Frontal cortex (tissue), 4 donors: Measurements from ENCODE around the gene SMDT1. TPM values are rescaled to one million over a fixed set of nuclear protein-coding genes. Genes with fewer than 3 reads are reported as not detected.
"Not testable (repeated sequence)": the region's sequence is repeated elsewhere in the genome, so short reads cannot be mapped to it uniquely, and the experiment has no call there.

ENCODE experiments used
- DNase-seq, 2 donors: peaks; one replicate each; pipeline ENCODE4 v3.0.0; 2012; ENCODE audit warnings: low spot score in 2 of 2
- FAIRE-seq: peaks from 2 replicates; lab custom pipeline; 2012; peaks lifted over from hg19 to GRCh38; lab: Jason Lieb, UNC
- total RNA-seq: library from RNA; depleted of rRNA; stranded (reverse); fragments of >200 nt; gene quantifications from one replicate; pipeline ENCODE4 v1.2.3, GENCODE V29; 2014
- donor health status: control.
- donor health status: control.
- donor health status: control.

Gene SMDT1
- total RNA-seq, 1 donor from 2014 or later, result 20.0 TPM

DNA sequence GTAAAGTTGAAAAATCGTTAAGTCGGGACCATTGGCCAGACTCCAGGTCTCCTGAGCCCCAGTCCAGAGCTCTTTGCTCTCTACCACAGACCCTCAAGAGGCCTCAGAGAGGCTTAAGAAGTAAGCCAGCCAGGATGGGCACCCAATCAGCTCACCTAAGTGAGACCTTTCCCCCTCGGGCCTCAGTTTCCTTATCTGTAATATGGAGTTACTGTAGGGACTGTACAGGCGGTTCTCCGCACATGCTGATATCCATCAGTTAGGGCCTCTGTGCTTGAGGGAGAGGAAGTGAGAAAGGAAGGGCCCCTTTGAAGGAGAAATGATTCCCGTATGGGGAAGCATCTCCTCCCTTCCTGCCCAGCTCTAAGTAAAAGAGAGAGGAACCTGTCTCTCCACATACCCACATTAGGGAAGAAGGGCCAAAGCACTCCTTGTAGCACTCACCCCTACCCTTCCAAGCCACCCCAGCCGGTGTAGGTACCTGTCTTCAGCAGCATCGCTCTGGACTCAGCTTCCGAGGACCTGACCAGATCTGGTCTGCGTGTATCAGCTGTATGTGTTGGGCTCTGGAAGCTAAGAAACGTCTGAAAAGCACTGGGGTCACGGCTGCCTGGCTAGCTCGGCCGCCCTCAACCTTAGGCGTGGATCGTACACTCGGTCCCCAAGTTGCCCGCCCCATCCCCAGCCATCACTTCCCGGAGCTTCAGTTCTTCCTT lies 9.5 kb upstream of the SMDT1 start:
- FAIRE-seq (no peak), DNase-seq (peak in 1 of 2 donors; percentile 36)

DNA sequence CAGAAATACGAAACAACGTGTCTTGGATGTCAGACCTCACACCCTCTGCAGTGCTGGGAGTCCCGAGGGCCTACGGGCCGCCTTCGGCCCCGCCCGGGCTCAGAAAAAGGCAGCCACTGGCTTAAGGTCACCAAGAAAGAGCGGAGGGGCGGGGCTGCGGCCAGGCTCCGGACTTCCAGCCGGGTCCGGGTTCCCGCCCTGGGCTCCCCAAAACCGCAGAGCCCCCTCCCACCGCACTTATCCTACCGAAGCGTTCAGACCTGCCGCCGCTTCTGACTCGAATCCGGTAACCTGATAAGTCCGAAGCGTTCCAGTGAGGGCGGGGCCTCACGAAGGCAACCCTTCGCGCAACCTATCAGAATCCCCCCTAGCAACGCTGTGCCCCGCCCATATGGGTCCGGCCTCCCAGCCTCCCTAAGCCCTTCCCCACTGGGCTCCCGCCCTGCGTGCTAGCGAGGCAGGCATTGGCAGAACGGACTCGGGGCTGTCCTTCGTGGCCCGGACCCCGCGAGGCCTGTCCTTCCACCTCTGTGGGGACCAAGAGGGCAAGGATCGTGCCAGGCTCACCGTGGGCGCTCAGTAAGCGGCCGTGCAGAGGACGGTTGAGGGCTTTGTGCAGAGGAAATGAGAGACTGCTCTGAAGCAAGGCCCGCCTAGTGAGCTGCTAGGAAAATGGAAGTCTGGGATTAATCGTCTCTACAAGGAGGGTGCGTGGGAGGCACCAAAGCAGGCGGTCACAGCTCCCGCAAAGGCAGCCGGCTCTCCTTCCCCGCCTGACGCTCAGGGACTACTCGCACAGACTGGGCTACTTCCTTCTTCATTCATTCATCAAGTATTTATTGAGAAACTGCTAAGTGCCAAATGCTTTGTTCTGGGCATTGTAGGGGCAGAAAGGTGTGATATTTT lies 8.7 kb upstream of the SMDT1 start, which contains the start of gene NAGA:
NAGA (minus strand) TSS at position 296 of the 906 bp plus-strand sequence. CDS start 515 bp downstream, outside the sequence.
- DNase-seq (peak; percentile 87 to 93), FAIRE-seq (no peak)

DNA sequence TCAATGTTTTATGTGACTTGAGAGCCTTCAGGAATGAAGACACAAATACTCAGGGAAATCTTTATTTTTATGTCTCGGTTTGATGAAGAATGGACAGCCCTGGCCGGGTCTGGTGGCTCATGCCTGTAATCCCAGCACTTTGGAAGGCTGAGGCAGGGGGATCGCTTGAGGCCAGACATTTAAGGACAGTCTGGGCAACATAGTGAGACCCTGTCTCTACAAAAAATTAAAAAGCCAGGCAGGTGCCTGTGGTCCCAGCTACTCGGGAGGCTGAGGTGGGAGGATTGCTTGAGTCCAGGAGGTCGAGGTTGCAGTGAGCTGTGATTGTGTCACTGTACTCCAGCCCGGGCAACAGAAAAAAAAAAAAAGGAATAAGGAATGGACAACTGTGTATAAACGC lies 8.0 kb upstream of the SMDT1 start:
- not testable (repeated sequence) for FAIRE-seq, DNase-seq

DNA sequence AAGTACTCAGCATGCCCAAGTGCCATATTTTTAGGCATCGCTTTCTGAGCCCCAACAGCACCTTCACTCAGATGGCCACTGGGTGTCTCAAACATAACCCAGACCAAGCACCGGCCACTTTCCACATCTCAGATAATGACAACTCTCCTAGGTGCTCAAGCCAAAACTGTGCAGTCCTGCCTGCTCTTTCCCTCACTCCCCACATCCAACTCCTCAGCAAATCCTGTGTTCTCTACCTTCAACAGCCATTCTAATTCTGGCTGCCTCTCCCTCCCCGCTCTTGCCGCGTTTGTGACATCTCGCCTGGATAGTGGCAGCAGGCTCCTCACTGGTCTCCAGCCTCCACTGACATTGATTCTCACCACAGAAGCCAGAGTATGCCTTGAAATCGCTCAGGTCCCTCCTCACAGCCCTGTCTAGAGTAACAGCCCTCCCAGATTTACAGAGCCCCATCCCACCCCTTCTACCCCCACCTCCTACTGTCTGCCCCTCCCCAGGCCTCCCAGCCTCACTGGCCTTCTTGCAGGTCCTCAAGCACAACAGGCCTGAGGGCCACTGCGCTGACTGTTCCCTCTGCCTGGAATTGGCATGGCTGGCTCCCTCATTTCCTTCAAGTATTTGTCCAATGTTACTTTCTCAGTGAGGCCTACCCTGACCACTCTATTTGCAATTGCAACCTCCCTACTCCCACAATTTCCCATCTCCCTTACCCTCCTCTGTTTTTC lies 6.7 kb upstream of the SMDT1 start:
- FAIRE-seq, result no peak
- no peak for DNase-seq

DNA sequence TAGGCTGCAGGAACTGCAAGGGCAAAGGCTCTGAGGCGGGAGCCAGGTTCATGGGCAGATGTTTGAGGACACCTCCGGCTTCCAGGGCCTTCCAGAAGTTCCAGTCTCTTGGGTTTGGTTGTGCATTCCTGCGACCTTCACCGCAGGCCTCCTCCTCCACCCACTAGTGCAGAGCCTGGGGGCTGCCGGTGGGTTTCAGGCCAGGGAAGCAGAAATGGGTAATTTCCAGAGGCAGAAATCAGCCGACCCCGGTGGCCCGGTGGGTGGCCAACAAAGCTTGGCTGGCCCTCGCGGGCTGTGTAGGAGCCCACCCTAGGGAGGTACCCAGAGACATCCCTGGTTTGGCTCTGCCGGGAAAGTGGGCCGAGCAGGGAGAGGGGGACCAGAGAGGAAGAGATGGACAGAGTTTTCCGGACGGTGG lies 5.9 kb upstream of the SMDT1 start:
- peak in 1 of 2 donors; percentile 23 for DNase-seq

DNA sequence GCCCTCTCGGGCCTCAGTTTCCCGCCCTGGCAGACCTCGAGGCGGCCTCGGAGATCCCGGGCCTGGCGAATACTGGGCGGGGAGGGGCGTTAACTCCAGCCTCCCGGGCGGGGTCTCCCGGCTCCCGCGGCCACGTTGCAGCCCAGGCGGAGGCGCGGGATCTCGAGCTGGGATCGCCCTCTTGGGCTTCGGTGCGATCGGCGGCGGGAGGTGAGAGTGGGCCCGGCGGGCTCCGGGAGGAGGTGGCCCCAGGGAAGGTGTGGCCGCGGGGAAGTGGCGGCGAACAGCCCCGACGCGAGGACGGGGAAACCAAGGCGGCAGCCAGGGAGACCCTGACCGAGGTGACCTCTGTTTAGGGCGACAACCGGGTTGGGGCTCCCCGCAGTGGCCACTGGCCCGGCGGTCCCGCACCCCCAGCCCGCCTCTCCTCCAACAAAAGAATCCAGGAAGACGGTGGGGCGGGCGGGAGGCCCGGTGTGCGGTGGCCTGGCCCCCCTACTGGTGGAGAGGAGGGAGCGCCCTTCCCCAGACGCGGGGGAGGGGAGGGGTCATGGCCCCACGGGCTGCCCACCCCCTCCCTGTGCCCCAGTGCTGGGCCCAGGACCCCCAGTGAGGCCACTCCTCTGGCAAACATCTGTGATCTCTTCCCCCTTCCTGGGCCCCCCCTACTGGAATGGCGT lies 5.2 kb upstream of the SMDT1 start, which contains the start of gene PHETA2:
PHETA2 (plus strand) TSS at position 117 of the 680 bp plus-strand sequence. CDS start 3,046 bp downstream, outside the sequence.
- FAIRE-seq, result no peak

More for the DNA sequence above, 5.9 kb upstream of the SMDT1 start:
- no peak for FAIRE-seq

DNA sequence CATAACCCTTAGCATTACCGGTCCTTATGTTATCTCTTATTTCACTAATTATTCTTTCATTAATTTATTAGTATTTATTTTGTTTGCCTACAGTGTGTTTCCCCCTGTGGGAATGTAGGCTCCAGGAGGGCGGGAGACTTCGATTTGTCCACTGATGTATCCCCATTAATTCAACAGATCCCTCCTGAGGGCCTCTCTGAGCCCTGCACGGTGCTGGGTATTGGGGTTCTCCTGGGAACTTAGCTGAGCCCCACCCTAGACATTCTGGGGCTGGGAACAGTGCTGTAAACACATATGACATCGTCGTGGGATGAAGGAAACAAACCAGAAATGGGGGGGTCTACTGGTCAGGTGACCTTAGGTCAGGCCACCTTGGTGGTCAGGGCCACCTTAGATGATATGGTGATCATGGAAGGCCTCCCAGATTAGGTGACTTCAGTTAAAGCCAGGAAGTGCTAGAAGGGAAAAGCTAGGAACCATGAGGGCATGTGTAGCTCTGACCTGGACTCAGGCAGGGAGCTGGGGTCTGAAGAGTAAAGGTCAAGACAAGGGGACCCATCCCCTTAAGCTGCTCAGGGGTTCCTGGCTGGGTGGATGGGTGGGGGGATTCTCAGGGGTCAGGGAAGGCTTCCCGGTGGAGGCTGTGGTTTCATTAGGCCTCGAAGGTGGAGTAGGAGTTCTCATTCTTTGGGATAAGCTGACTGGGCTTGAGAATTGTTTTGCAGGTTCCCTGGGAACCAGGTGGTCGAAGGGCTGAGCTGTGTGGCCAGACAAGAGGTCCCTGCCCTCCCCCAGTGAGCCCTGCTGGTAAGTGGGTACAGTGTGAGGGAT lies 4.4 kb upstream of the SMDT1 start:
- DNase-seq, result no peak
- FAIRE-seq, result no peak

More for the DNA sequence above, 5.2 kb upstream of the SMDT1 start, which contains the start of gene PHETA2:
- DNase-seq, result peak in 1 of 2 donors; percentile 29

DNA sequence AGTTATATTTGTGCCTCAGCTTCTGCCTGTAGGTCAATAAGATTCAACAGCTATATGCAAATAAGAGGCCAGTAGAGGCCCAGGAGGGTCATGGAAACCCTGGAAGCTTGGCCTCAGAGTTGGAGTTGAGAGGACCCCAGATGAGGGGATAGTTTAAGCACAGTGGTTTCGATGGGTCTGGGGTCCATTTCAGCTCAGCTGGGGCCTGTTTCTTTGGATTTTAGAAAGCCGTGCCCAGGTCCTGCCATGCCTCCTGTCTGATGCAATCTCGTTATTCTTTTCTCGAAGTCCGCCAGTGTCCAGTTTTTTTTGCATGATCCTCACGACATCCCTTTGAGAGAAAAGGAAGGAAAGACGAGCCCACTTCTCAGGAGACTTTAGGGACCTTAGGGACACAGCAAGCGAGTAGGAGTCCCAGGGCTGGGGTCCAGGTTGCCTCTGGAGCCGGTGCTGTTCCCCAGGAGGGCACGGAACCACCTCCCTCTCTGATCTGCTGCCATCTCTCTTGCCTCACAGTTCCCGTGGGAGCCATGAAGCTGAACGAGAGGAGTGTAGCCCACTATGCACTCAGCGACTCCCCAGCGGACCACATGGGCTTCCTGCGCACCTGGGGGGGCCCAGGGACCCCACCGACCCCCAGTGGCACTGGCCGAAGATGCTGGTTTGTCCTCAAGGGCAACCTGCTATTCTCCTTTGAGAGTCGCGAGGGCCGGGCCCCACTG lies 2.6 kb upstream of the SMDT1 start:
- DNase-seq (no peak), FAIRE-seq (no peak)

DNA sequence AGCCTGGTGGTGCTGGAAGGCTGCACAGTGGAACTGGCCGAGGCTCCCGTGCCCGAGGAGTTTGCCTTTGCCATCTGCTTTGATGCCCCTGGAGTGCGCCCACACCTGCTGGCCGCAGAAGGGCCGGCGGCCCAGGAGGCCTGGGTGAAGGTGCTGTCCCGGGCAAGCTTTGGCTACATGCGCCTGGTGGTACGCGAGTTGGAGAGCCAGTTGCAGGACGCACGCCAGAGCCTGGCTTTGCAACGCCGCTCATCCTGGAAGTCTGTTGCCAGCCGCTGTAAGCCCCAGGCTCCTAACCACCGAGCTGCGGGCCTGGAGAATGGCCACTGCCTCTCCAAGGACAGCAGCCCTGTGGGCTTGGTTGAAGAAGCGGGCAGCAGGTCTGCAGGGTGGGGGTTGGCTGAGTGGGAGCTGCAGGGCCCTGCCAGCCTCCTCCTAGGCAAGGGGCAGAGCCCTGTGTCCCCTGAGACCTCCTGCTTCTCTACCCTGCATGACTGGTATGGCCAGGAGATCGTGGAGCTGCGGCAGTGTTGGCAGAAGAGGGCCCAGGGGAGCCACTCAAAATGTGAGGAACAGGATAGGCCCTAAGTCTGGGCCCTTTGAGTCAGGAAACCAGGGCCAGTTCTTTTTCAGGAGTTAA lies 1.9 kb upstream of the SMDT1 start:
- no peak for FAIRE-seq
- peak in 1 of 2 donors; percentile 16 for DNase-seq

DNA sequence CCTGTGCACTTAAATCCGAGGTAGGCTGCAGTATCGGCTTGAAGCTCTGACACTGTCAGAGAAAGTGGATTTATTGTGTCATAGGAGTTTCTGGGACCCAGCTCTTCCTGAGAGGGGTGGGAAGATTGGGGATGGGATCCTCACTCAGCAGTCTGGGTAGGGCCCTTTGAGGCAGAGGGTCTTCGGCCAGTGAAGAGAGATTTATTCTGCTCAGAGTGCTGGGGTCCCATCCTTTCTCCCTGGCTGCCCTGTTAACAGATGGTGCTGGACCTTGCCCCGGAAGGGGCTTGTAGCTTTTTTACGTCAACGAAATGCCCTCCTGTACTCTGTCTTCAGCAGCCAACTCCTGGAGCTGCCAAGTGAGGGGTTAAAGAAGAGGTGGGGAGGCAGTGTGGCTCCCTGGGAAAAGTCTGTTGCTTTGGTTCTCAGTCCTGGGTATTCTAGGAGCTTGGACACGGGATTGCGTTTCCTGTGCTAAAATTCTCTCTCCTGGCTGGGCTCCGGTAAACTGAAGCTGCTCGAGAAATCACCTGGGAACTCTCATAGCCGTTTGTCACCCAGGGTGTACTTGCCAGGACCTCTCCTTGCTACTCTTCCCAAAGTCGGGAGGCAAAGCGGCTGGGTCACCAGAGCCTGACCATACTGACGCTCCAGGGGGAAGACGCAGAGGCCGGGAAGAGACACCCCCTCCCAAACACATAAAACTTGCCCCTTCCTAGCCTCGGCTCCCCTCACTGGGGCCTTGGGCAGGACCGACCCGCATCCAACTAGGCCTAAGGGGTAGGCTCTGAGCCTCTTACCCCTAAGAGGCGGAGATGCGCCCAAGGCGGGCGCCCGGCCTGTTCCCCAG lies 806 bp upstream of the SMDT1 start:
- no peak for FAIRE-seq
- peak in 1 of 2 donors; percentile 52 for DNase-seq

DNA sequence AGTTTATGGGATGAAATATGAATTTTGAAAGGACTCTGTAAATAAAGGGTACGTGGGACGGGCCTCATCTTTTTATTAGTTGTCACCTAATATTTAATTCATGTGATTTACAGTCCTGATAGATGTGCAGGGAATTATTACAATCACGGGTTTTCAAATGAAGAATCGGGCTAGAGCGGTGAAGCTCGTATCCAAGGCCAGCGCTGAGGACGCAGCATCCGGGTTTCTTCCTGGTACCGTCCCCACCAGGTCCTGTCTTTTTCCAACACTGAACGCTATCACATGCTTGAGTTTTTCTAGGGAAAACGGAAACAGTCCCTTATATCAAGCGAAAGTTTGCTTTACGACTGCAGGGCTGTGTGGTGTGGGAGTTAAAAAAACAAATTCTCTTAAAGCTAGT lies 787 bp downstream of the SMDT1 start:
- no peak for FAIRE-seq
- no peak for DNase-seq

DNA sequence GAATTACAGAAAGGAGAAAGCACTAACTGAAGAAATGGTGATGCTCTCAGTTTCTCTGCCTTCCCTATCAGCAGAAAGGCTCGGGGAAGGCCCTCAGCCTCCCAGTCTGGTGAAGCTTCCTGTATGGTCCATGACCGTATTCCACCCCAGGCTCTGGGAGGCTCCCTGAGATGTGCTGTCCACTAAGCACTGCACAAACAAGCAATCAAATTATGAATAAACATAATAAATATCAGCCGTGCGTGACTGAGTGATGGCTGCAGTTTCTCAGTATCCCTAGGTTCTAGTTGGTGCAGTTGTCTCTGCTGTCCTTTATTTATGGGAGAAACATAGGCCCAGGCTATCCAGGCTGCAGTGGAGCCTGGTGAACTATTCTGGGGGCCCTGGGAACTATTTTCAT lies 3.6 kb downstream of the SMDT1 start:
- DNase-seq, result no peak

DNA sequence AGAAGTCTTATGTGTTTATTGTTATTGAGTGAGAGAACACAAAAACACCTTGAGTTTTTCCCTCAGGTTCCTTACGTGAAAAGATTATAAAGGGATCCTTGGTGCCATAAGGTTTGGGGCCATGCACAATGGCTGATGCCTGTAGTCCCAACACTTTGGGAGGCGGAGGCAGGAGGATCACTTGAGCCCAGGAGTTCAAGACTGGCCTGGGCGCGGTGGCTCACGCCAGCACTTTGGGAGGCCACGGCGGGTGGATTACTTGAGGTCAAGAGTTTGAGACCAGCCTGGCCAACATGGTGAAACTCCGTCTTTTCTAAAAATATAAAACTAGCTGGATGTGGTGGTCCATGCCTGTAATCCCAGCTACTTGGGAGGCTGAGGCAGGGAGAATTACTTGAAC lies 5.4 kb downstream of the SMDT1 start:
- FAIRE-seq (no peak), DNase-seq (no peak)

More for the DNA sequence above, 3.6 kb downstream of the SMDT1 start:
- no peak for FAIRE-seq

DNA sequence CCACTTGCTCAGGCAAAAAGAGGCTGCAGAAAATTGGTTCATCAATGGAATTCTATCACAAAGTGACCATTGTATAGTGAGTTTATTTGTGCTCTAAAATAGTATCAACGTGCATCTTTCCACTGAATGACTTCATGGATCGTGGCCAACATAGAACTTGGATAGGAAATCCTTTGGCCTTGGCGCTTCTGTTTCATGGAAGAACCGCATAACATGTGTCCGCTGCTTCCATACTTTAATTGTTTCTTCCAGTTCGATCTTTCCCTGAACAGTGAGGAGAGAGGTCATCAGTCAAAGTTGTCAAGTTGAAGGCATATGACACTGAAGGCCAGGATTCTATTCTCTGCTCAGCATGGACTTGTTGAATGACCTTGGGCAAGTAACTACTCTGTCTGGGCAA lies 6.6 kb downstream of the SMDT1 start:
- DNase-seq (no peak), FAIRE-seq (no peak)

DNA sequence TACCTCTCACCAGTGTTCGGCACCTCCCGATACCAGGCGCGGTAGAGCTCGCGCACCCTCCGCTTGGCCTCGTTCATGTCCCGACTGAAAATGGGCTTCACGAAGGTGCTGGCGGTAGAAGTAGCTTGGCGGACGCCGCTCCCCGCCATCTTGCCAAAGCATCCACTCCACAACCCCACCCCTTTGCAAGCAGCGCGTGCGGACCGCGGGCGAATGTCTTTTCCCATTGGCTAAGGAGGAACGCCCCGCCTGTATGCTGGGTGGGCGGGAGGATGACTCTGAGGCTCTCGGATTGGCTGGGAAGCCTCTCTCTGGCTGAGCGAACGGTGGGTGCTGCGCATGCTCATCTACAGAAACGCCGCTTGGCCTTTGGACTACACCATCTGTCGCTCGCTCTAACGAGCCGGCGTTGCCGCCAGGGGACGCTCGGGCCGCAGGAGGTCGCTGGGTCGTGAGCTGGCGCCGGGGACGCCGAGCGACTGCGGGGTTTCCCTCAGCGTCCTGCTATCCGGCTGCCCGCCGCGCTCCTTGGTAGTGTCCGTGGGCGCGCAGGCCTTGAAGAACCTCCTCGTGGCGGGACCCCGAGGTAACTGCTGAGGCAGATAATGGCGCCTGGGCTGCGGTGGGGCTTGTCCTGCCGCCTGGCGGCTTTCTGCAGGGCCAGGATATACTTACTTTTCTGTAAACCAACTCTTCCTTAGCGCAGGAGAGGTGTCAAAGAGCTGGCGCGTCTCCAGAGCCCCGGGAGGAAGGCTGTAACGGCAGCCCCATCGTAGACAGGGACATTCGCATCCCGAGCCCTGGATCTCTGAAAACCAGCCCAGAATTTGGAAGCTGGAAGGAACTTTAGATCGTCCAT lies 11.3 kb downstream of the SMDT1 start, which contains the start of gene NDUFA6:
NDUFA6 (minus strand) TSS at position 177 of the 859 bp plus-strand sequence; CDS start at position 149, 28 bp downstream.
- peak; percentile 93 to 97 for DNase-seq

DNA sequence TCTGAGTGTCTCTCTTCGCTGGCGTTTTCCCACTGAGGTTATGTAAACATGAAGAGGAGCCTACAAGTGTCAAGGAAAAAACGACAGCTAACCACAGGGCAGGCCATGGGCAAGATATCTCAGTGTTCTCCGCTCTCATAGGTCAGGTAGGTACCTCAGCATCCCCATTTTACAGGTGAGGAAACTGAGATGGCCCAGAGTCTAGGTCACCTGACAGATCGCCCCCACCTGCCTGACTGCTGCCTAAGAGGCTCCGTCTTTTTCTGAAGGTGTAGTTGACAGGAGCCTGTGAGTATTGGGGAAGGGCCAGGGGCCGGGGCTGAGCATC lies 11.9 kb downstream of the SMDT1 start:
- DNase-seq (no peak), FAIRE-seq (no peak)

More for the DNA sequence above, 11.3 kb downstream of the SMDT1 start, which contains the start of gene NDUFA6:
- FAIRE-seq, result peak; percentile 93
